CD4-positive, alpha-beta T cell (primary cell): ENCODE measurements around the gene DICER1. TPM values are rescaled to one million over a fixed set of nuclear protein-coding genes. Genes with fewer than 3 reads are reported as not detected.
"Not testable (repeated sequence)": the region's sequence is repeated elsewhere in the genome, so short reads cannot be mapped to it uniquely, and the experiment has no call there.

Experiments used
- ATAC-seq: fragments of 200-7000 bp; cut with Tn5 transposase; one replicate; pipeline ENCODE4 v1.10.0; 2022; ENCODE audit warnings: mild to moderate bottlenecking; ENCODE audit not compliant: poor library complexity
- CTCF ChIA-PET: fragments of 350-600 bp; sonication (Branson Sonifier 250); formaldehyde crosslinking; loops from one replicate; lab custom pipeline; 2021; ENCODE audit warnings: antibody characterized with exemption, inconsistent platforms; lab: Charles Lee
- POLR2A ChIA-PET: fragments of 350-600 bp; sonication (Branson Sonifier 250); formaldehyde crosslinking; loops from one replicate; lab custom pipeline; 2021; ENCODE audit warnings: antibody characterized with exemption, inconsistent platforms; lab: Charles Lee
- DNase-seq, 14 experiments: peaks; one replicate each; pipeline ENCODE4 v3.0.0-alpha.2; 2013 to 2020; ENCODE audit warnings: mixed read lengths in 2 of 14
- H3K27ac ChIP-seq, 2 donors: one replicate each; pipeline versions ENCODE4 v1.5.1 to v1.7.0; 2013; ENCODE audit warnings: low read length in 2 of 2, low read depth in 1 of 2, mild to moderate bottlenecking in 1 of 2
- H3K27me3 ChIP-seq, 2 experiments: 1 replicate in 1 of 2; 2 replicates in 1 of 2; pipeline versions ENCODE4 v1.6.1 to v1.7.0; 2013; ENCODE audit warnings: low read length in 2 of 2, control low read depth in 1 of 2, mild to moderate bottlenecking in 1 of 2, moderate library complexity in 1 of 2; ENCODE audit not compliant: insufficient read depth in 2 of 2, control insufficient read depth in 1 of 2
- H3K36me3 ChIP-seq: one replicate; pipeline ENCODE4 v1.6.1; 2013; ENCODE audit warnings: low read length, control low read depth; ENCODE audit not compliant: insufficient read depth
- H3K4me1 ChIP-seq: one replicate; pipeline ENCODE4 v1.6.1; 2013; ENCODE audit warnings: low read length, control low read depth; ENCODE audit not compliant: insufficient read depth
- H3K4me3 ChIP-seq: one replicate; pipeline ENCODE4 v1.5.1; 2013; ENCODE audit warnings: mild to moderate bottlenecking, low read length, moderate library complexity
- H3K9me3 ChIP-seq, 2 experiments: 1 replicate in 1 of 2; 2 replicates in 1 of 2; pipeline versions ENCODE4 v1.6.1 to v1.7.0; 2013; ENCODE audit warnings: low read length in 2 of 2, mild to moderate bottlenecking in 2 of 2, control low read depth in 1 of 2, moderate library complexity in 1 of 2; ENCODE audit not compliant: control insufficient read depth in 1 of 2, insufficient read depth in 1 of 2
- H3K27ac Mint-ChIP-seq: one replicate; pipeline ENCODE4 v1.8.0; 2020; ENCODE audit warnings: mixed read lengths
- H3K27me3 Mint-ChIP-seq: one replicate; pipeline ENCODE4 v1.8.0; 2021; ENCODE audit warnings: mixed read lengths
- H3K36me3 Mint-ChIP-seq: one replicate; pipeline ENCODE4 v1.8.0; 2021; ENCODE audit warnings: low read depth, mixed read lengths
- H3K4me1 Mint-ChIP-seq: one replicate; pipeline ENCODE4 v1.8.0; 2021; ENCODE audit warnings: low read depth, mixed read lengths
- H3K4me3 Mint-ChIP-seq: one replicate; pipeline ENCODE4 v1.8.0; 2020; ENCODE audit warnings: mild to moderate bottlenecking, mixed read lengths
- H3K9me3 Mint-ChIP-seq: one replicate; pipeline ENCODE4 v1.8.0; 2020; ENCODE audit warnings: mixed read lengths
- CTCF ChIP-seq: fragments of 200-600 bp; IDR thresholded peaks from one replicate; pipeline ENCODE4 v1.8.0; 2022; ENCODE audit warnings: antibody characterized with exemption, mild to moderate bottlenecking
- intact Hi-C, 2 experiments: fragments of 100-400 bp; cut with DNase I in 1 of 2; cut with micrococcal nuclease in 1 of 2; formaldehyde crosslinking; loops; one replicate each; pipeline versions ENCODE4 v1.15.1 to v1.9.0; 2023 to 2025; cut with DNase I, micrococcal nuclease
- total RNA-seq, 174 experiments: library from RNA in 2 of 174; stranded (reverse) in 2 of 174; gene quantifications; one replicate each; pipeline ENCODE4 v1.2.3 and lab custom pipeline; 2021 to 2026

Gene DICER1
- total RNA-seq, 2 experiments from 2014 or later: 53.7 to 66.0 TPM

- no peak for TF ChIP-seq CTCF
- Mint-ChIP-seq H3K36me3 (peaks cover 6% of the 10 kb centered on the region), H3K4me3 (no peak overlapping the region), H3K4me1 (no peaks in the 10 kb centered on the region), H3K27ac (no peak overlapping the region), H3K27me3 (peaks cover 21% of the 10 kb centered on the region), H3K9me3 (no peaks in the 10 kb centered on the region)
- H3K9me3 ChIP-seq: no peaks in the 10 kb centered on the region
- intact Hi-C loops: no loop called here
- no peak overlapping the region for H3K4me3 ChIP-seq
- no peak for DNase-seq
- ATAC-seq: no peak
- ChIA-PET POLR2A (no interaction called here), CTCF (no interaction called here)
- no peaks in the 10 kb centered on the region for H3K36me3 ChIP-seq
- H3K27ac ChIP-seq: no peak overlapping the region
- H3K27me3 ChIP-seq: peaks cover under 1 to 16% of the 10 kb centered on the region in 2 experiments
- H3K4me1 ChIP-seq: peaks cover 2% of the 10 kb centered on the region
Observed at GRCh38 chr14:95180966-95181741, 23.8 kb upstream of the DICER1 start.

DNA sequence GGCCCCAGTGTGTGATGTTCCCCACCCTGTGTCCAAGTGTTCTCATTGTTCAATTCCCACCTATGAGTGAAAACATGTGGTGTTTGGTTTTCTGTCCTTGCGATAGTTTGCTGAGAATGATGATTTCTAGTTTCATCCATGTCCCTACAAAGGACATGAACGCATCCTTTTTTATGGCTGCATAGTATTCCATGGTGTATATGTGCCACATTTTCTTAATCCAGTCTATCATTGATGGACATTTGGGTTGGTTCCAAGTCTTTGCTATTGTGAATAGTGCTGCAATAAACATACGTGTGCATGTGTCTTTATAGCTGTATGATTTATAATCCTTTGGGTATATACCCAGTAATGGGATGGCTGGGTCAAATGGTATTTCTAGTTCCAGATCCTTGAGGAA, 18.3 kb upstream of the DICER1 start:
- H3K4me3 ChIP-seq, H3K27ac ChIP-seq, H3K4me3 Mint-ChIP-seq, H3K27ac Mint-ChIP-seq, H3K9me3 ChIP-seq, ATAC-seq, H3K27me3 ChIP-seq, POLR2A ChIA-PET, CTCF ChIA-PET, DNase-seq, H3K27me3 Mint-ChIP-seq, H3K9me3 Mint-ChIP-seq, H3K4me1 Mint-ChIP-seq, H3K36me3 ChIP-seq, H3K36me3 Mint-ChIP-seq, H3K4me1 ChIP-seq, intact Hi-C loops: not testable (repeated sequence)

DNA sequence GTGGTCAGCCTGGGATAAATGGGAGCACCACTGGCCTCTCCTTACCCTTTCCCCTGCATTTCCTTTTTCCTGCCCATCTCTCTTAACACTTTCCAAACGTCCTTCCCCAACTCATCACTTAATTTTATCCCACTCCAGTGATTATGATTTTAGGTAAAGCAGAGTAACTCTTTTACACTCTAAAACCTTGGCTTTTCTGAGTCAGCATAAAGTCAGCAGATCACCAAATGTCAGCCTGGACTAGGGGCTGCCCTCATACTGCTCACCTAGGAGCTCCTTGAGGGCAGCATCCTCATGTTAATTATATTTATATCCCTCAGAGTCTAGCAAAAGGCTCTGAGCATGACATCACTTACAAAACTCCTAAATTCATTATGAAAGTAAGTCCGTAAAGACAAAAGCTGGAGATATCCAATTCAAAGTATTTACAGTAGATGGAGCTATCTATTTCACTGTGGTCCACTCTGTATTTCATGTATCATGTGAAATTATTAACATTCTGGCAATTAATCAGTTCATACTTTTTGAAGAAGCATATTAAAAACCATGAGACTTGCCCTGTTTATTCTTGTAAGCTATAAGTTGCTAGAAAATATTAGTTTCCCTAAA, 17.0 kb upstream of the DICER1 start:
- no peaks in the 10 kb centered on the region for H3K9me3 Mint-ChIP-seq
- no peaks in the 10 kb centered on the region for H3K36me3 Mint-ChIP-seq
- Histone ChIP-seq H3K4me1 (no peaks in the 10 kb centered on the region), H3K4me3 (no peak overlapping the region), H3K36me3 (no peaks in the 10 kb centered on the region), H3K27me3 (no peaks in the 10 kb centered on the region), H3K9me3 (no peaks in the 10 kb centered on the region), H3K27ac (no peak overlapping the region)
- ATAC-seq: no peak
- no peaks in the 10 kb centered on the region for H3K4me1 Mint-ChIP-seq
- intact Hi-C loops: no loop called here
- H3K27ac Mint-ChIP-seq: no peak overlapping the region
- no peak for DNase-seq
- H3K4me3 Mint-ChIP-seq: no peak overlapping the region
- ChIA-PET POLR2A (no interaction called here), CTCF (no interaction called here)
- no peaks in the 10 kb centered on the region for H3K27me3 Mint-ChIP-seq
- TF ChIP-seq CTCF: no peak
